Measurements from ENCODE around the gene NACC2.

DNA sequence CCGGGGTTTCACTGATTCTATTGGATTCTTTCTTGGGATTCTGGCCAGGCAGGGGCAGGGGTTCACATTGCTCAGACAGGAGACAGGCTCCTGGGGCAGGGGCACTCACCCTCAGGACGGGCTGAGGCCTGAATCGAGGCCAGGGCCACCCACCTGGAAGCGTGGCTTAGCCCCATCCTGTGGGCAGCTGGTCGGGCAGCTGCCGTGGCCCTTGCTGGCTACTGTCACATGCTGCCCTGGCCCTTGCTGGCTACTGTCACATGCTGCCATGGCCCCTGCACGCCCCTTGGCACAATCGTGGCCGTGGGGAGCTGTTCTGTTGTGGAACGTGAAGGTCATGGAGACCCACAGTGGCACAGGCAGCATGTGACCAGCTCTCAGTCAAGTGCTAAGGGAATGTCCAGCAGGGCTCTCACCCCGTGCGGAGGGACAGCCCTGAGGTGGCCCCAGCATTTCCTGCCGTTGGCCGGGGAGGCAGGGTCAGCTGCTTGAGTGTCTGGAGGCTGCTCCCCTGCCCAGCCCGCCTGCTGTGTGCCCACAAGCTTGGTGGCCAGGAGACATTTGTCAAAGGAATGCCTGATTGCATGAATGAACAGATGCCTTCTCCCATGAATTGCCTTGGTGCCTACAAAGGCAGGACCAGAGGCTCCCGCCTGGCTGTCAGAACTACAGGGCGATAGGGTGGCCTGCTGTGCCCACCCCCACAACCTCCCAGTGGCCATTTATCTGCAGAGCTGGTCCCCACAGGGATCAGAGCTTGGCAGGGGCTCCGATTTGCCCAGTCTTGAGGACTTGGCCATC lies 40.4 kb upstream of the NACC2 start:
- TF ChIP-seq POLR2A (IDR thresholded peaks at IDR 0.05), result no peak
- TF ChIP-seq, protein P1, sequence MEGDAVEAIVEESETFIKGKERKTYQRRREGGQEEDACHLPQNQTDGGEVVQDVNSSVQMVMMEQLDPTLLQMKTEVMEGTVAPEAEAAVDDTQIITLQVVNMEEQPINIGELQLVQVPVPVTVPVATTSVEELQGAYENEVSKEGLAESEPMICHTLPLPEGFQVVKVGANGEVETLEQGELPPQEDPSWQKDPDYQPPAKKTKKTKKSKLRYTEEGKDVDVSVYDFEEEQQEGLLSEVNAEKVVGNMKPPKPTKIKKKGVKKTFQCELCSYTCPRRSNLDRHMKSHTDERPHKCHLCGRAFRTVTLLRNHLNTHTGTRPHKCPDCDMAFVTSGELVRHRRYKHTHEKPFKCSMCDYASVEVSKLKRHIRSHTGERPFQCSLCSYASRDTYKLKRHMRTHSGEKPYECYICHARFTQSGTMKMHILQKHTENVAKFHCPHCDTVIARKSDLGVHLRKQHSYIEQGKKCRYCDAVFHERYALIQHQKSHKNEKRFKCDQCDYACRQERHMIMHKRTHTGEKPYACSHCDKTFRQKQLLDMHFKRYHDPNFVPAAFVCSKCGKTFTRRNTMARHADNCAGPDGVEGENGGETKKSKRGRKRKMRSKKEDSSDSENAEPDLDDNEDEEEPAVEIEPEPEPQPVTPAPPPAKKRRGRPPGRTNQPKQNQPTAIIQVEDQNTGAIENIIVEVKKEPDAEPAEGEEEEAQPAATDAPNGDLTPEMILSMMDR (IDR thresholded peaks at IDR 0.05), result no peak
- no peak for TF ChIP-seq EP300 (IDR thresholded peaks at IDR 0.05; ENCODE audit: low read depth)
